Measurements from ENCODE around the gene MYEF2. TPM values are rescaled to one million over a fixed set of nuclear protein-coding genes. Genes with fewer than 3 reads are reported as not detected.

Gene MYEF2
- polyA plus RNA-seq, 1 donor, result 159 TPM

GRCh38 chr15:48147358-48147757, 30.7 kb downstream of the MYEF2 start:
- no peak for DNase-seq

- no peak for DNase-seq
Measured at GRCh38 chr15:48145923-48146322, 32.2 kb downstream of the MYEF2 start.

GRCh38 chr15:48144889-48145288, 33.2 kb downstream of the MYEF2 start:
- DNase-seq, result no peak

DNA sequence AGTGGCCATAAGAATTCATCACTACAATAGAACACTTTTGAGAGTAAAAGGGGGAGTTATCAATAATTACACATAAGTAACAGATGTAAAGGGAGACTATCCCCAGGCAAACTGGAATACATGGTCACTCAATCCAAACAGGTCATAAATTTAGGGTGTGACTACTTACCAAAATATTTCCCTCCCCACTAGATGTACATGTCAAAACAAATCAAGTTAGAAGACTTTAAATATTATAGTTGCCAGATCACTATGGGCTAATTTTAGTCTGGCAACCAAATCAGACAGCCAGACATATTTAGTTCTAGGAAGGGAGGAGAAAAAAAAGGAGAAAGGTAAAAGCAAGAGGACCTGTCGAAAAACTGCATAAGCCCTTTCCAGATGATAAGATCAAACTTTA, 34.2 kb downstream of the MYEF2 start:
- DNase-seq, result no peak

DNA sequence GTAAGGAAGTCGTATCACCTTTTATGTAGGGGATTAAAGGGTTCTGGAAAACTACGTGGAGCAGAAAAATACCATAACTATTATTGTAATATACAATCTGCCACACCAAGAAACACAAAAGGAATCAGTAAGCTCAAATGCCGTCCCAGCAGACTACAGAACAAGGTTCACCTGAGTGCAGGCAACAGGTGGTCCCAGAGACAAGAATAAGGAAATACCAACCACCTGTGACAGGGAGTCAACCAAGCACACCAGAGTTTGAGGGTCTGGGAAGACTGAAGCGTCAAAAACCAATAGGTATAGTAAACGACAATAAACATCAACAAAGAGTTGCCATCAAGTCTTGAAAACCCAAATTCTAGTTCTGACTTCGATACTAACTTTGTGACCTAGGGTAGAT, 45.2 kb downstream of the MYEF2 start:
- no peak for DNase-seq

GRCh38 chr15:48131324-48131723, 46.8 kb downstream of the MYEF2 start:
- DNase-seq, result no peak

DNA sequence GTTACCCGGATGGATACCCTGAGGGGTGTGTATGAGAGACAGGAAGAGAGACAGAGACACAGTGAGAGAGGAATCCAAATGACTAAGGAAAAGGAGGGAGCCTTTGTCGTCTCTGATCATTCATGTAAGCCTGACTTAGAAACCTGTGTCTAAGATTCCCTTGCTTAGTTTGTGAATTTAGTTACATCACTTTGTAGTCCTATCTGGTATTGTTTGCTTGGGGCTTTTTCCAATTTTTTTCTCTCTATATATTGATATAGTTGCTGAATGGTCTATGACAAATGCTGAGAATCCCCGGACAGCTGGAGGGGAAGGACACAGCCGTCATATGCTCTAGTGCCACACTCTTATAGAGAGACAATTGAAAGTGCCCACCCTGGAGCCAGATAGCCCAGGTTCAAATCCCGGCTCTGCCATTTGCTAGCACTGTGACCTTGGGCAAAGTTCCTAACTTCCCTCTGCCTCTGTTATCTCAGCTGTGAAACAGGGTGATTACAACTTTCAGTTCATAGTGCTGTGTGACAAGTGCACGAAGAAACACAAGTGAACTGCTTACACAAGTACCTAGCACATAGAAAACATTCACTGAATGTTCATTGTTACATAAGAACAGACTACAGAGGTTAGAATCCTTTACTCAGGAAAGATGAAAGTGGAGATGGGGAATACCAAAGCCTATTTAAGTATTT, 51.3 kb downstream of the MYEF2 start:
- DNase-seq, result no peak

DNA sequence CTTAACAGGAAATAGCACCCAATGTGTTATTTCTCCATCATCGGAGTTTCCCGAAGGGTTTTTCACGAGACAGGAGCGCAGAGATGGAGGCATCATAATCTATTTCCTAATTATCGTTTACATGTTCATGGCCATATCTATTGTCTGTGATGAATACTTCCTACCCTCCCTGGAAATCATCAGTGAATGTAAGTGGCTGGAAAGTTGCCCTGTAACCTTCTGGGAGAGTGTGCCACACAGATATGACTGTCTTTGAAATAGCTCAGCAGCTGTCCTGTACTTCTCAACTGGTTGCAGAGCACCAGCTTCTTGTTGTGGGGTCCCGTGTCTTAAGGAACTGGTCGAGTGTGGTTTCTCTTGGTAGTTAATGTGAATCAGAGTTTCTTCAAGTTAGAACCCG, 56.2 kb downstream of the MYEF2 start:
- no peak for DNase-seq

DNA sequence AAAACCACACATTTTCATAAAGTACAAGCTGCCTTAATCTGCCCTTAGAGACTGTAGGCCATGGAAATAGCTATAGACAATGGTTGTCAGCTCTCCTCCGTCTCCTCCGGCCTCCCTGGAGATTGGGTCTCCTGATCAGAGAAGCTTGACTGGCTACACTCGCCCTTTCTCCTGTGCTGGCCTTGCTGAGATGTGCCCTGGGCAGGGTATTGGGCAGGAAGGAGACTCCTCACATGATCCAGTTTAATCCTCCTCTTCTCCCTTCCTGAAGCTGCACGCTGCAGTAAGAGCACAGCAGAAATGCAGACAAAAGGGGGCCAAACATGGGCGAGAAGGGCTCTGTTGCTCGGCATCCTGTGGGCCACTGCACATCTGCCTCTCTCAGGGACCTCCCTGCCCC, 57.4 kb downstream of the MYEF2 start, which contains the start of gene SLC24A5:
TSS of gene SLC24A5 (plus strand) at position 246 of the 400 bp plus-strand sequence. CDS start at position 301, 55 bp downstream.
- no peak for DNase-seq

- DNase-seq, result no peak
Measured at GRCh38 chr15:48119277-48119676, 58.8 kb downstream of the MYEF2 start.

DNA sequence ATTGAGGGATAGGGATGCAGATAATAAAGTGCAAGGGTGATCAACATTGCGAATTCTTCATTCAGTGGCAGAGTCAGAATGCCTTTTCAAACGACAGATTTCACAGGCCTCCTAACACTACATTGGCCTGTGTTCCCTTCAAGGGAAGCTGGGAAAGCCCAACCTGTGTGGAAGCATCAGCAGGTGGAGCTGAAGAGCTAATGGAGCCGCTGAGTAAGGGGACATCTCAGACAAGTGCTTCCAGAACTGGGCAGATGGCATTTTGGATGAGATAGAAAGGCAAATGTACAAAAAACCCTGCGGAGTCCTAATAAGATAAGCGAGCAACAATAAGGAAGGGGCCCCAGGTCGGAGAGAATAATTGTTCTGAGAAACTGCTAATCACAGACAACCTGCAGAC, 65.9 kb downstream of the MYEF2 start:
- peak; percentile 40 for DNase-seq

- no peak for DNase-seq
Measured at GRCh38 chr15:48109856-48110531, 68.1 kb downstream of the MYEF2 start.

GRCh38 chr15:48109212-48109611, 68.9 kb downstream of the MYEF2 start:
- DNase-seq, result no peak

DNA sequence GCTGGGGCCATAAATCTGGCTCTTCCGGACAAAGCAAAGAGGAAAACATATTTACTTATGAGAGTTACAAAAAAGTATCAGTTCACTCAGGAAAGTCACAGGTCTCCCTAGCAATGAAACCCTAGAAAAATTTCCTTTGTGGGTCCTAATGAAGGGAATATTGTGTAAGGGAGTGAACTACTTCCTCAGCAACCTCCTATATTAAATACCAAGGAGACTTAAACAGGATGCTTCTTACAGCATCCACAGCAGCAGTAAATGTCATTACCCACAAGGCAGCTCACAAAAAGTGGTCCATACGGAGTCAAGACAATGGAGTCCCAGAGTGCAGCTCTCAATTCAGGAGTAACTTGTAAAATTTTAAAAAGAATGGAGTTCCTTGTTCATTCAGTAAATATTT, 72.2 kb downstream of the MYEF2 start:
- no peak for DNase-seq

DNA sequence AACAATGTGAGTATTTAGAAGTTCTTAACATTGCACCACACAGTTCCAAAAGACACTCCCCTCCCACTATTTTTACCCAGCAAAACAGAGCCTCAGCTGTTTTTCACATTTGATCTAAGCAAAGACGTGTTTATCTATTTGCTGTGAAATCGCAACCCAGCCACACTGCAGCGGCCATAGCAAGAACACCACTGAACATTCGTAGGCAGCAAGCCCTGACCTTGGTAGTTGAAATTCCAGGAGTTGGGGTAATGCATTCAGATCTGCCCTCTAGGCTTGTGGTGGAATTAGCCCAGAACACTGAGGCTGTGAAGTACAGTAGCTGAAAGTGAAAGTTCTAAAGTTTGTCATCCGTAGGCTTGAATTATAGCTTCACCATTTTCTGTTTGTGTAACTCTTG, 74.4 kb downstream of the MYEF2 start:
- DNase-seq, result no peak

- no peak for DNase-seq
Measured at GRCh38 chr15:48102167-48102566, 75.9 kb downstream of the MYEF2 start.

GRCh38 chr15:48101376-48101961, 76.6 kb downstream of the MYEF2 start:
- no peak for DNase-seq

GRCh38 chr15:48097264-48097663, 80.8 kb downstream of the MYEF2 start:
- DNase-seq, result no peak

DNA sequence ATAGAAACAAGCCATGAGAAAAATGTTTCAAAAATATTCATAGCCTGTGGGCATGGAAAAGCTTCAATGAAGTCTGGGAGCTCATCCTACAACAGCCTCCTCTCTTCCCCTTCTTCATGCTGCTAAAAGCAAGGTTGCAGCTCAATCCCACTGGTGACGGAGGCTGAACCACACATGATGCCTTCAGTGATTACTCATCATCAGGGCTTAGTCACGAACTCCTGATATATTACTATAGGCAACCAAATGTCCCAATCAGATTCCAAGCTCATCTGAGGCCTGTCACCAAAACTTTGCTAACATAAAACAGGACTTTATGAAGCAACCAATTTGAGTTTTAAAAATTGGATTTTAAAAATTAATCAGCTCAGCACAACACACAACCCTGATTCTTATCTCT, 81.3 kb downstream of the MYEF2 start:
- DNase-seq, result no peak

- no peak for DNase-seq
Measured at GRCh38 chr15:48096355-48096786, 81.7 kb downstream of the MYEF2 start.

GRCh38 chr15:48091522-48091921, 86.6 kb downstream of the MYEF2 start:
- no peak for DNase-seq

DNA sequence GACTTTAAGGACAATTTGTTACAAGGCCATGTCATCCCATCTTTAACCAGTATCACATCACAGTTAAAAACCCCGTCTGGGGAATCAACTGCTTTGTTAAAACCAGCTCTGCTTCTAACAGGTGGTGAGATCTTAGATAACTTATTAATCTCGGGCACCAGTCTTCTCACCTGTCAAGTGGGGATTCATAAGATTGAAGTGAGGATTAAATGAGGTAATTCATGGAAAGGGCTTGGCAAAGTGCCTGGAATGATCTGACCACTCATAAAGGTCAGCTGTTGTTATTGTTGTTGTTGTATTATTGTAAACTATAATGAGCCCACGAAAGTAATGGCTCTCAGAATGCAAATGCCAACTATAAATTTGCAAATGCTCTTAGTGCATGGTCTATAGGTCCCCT, 87.4 kb downstream of the MYEF2 start:
- no peak for DNase-seq

GRCh38 chr15:48090115-48090514, 88.0 kb downstream of the MYEF2 start:
- DNase-seq, result no peak

DNA sequence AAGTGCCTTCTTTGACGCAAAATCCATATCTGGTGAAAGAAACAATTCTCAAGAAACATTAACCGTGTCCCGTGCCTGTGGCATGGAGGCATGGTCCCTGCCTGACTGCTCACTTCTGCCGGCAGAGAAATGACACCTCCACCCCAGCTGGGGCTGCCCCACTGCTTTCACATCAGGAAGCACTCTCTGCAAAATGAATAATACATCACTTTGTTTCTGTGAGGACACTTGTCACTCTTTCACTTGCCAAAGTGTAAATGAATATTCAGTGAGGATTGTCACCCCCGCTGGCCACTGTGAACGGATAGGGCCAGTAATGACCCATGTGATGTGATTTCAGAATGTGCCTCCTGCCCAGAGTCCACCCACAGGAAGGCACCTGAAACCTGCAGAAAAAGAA, 88.4 kb downstream of the MYEF2 start:
- DNase-seq, result no peak
